Fibroblast of gingiva (primary cell): ENCODE results near the gene IRX2.

Experiments used
- DNase-seq: peaks from one replicate; pipeline ENCODE4 v3.0.0-alpha.2; 2011; ENCODE audit warnings: low read depth

The IRX2 gene

GRCh38 chr5:2714026-2714425 lies 37.5 kb downstream of the IRX2 start:
- no peak for DNase-seq

GRCh38 chr5:2711446-2712425 lies 39.7 kb downstream of the IRX2 start:
- no peak for DNase-seq

GRCh38 chr5:2710910-2711309 lies 40.6 kb downstream of the IRX2 start:
- no peak for DNase-seq

GRCh38 chr5:2709976-2710689 lies 41.3 kb downstream of the IRX2 start:
- DNase-seq: no peak

GRCh38 chr5:2708751-2709150 lies 42.7 kb downstream of the IRX2 start:
- DNase-seq: no peak

- no peak for DNase-seq
These were observed 43.3 kb downstream of the IRX2 start for GRCh38 chr5:2708132-2708531.

GRCh38 chr5:2705861-2706260 lies 45.6 kb downstream of the IRX2 start:
- DNase-seq: no peak

- DNase-seq: no peak
These were observed 46.5 kb downstream of the IRX2 start for GRCh38 chr5:2704806-2705645.

- DNase-seq: no peak
These were observed 47.4 kb downstream of the IRX2 start for GRCh38 chr5:2704111-2704510.

GRCh38 chr5:2703615-2704014 lies 47.9 kb downstream of the IRX2 start:
- DNase-seq: no peak

GRCh38 chr5:2703041-2703440 lies 48.4 kb downstream of the IRX2 start:
- DNase-seq: no peak

GRCh38 chr5:2702096-2702879 lies 49.2 kb downstream of the IRX2 start:
- no peak for DNase-seq

GRCh38 chr5:2701592-2701991 lies 49.9 kb downstream of the IRX2 start:
- no peak for DNase-seq

- no peak for DNase-seq
These were observed 50.6 kb downstream of the IRX2 start for GRCh38 chr5:2700876-2701275.

GRCh38 chr5:2699686-2700085 lies 51.8 kb downstream of the IRX2 start:
- DNase-seq: no peak

- DNase-seq: no peak
These were observed 52.2 kb downstream of the IRX2 start for GRCh38 chr5:2699231-2699630.

- DNase-seq: no peak
These were observed 52.9 kb downstream of the IRX2 start for GRCh38 chr5:2698581-2698980.

GRCh38 chr5:2697446-2698200 lies 53.9 kb downstream of the IRX2 start:
- no peak for DNase-seq

- no peak for DNase-seq
These were observed 54.4 kb downstream of the IRX2 start for GRCh38 chr5:2697041-2697440.
